Measurements from ENCODE around the gene IRF2BP2. TPM values are rescaled to one million over a fixed set of nuclear protein-coding genes. Genes with fewer than 3 reads are reported as not detected.
A peak's percentile ranks its signal among the peaks of the same experiment; 100 is the strongest.

The IRF2BP2 gene
- polyA plus RNA-seq, 3 donors, result 144 to 171 (median 166) TPM

- no peak for DNase-seq (ENCODE audit: extremely low read depth in 1 of 11, low read depth in 9 of 11, low spot score in 4 of 11)
Measured at GRCh38 chr1:234619794-234620247, 9.8 kb upstream of the IRF2BP2 start.

GRCh38 chr1:234619071-234619480 is 9.1 kb upstream of the IRF2BP2 start:
- no peak for DNase-seq (ENCODE audit: extremely low read depth in 1 of 11, low read depth in 9 of 11, low spot score in 4 of 11)

- DNase-seq (ENCODE audit: extremely low read depth in 1 of 11, low read depth in 9 of 11, low spot score in 4 of 11), result no peak
Measured at GRCh38 chr1:234618737-234619049, 8.7 kb upstream of the IRF2BP2 start.

GRCh38 chr1:234617986-234618736 is 8.2 kb upstream of the IRF2BP2 start:
- DNase-seq (ENCODE audit: extremely low read depth in 1 of 11, low read depth in 9 of 11, low spot score in 4 of 11), result no peak

GRCh38 chr1:234617131-234617985 is 7.4 kb upstream of the IRF2BP2 start:
- no peak for DNase-seq (ENCODE audit: extremely low read depth in 1 of 11, low read depth in 9 of 11, low spot score in 4 of 11)

GRCh38 chr1:234616644-234617043 is 6.7 kb upstream of the IRF2BP2 start:
- DNase-seq (ENCODE audit: extremely low read depth in 1 of 11, low read depth in 9 of 11, low spot score in 4 of 11), result no peak

- no peak for DNase-seq (ENCODE audit: extremely low read depth in 1 of 11, low read depth in 9 of 11, low spot score in 4 of 11)
Measured at GRCh38 chr1:234614081-234614489, 4.1 kb upstream of the IRF2BP2 start.

- no peak for DNase-seq (ENCODE audit: extremely low read depth in 1 of 11, low read depth in 9 of 11, low spot score in 4 of 11)
Measured at GRCh38 chr1:234613128-234613875, 3.3 kb upstream of the IRF2BP2 start.

GRCh38 chr1:234612352-234613127 is 2.6 kb upstream of the IRF2BP2 start:
- DNase-seq (ENCODE audit: extremely low read depth in 1 of 11, low read depth in 9 of 11, low spot score in 4 of 11), result peak in 3 of 11 donors; percentile 88 to 90 (median 90)

- no peak for DNase-seq (ENCODE audit: extremely low read depth in 1 of 11, low read depth in 9 of 11, low spot score in 4 of 11)
Measured at GRCh38 chr1:234611847-234612351, 1.9 kb upstream of the IRF2BP2 start.

GRCh38 chr1:234611225-234611846 is 1.4 kb upstream of the IRF2BP2 start:
- no peak for DNase-seq (ENCODE audit: extremely low read depth in 1 of 11, low read depth in 9 of 11, low spot score in 4 of 11)

- DNase-seq (ENCODE audit: extremely low read depth in 1 of 11, low read depth in 9 of 11, low spot score in 4 of 11), result peak in 6 of 11 donors; percentile 85 to 93 (median 90)
Measured at GRCh38 chr1:234610666-234611224, 767 bp upstream of the IRF2BP2 start.

GRCh38 chr1:234609691-234610042 is 311 bp downstream of the IRF2BP2 start:
- DNase-seq (ENCODE audit: extremely low read depth in 1 of 11, low read depth in 9 of 11, low spot score in 4 of 11), result no peak

GRCh38 chr1:234608911-234609690 is 877 bp downstream of the IRF2BP2 start:
- DNase-seq (ENCODE audit: extremely low read depth in 1 of 11, low read depth in 9 of 11, low spot score in 4 of 11), result no peak

GRCh38 chr1:234608025-234608910 is 1.7 kb downstream of the IRF2BP2 start:
- DNase-seq (ENCODE audit: extremely low read depth in 1 of 11, low read depth in 9 of 11, low spot score in 4 of 11), result peak in 1 of 11 donors; percentile 63

Data from renal cortex interstitium (tissue), 11 donors.